Ammon's horn (tissue), 1 donor: ENCODE measurements around the gene SNCA.
A peak's percentile ranks its signal among the peaks of the same experiment; 100 is the strongest.

ENCODE experiments used
- DNase-seq: peaks from one replicate; pipeline ENCODE4 v3.0.0-alpha.2; 2016; ENCODE audit warnings: low spot score

Gene SNCA

DNA sequence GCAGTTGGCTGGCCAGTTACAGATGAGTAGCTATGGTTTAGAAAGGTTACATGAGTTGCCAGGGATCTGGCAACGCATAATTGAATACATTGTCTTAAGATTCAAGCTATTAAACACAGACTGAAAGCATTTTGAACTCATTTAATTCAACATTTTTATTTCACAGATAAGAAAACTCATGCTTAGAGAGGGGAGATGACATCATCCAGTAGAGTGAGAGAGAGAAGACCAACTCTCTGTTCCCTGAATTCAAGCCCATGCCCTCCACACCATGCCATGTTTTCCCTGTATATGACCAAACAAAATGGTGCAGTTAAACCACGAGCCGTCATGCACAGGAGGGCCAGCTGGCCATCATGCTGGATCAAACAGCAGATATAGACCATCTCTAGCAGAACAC lies 22.6 kb downstream of the SNCA start:
- no peak for DNase-seq

- no peak for DNase-seq
Measured at GRCh38 chr4:89813197-89813596, 23.8 kb downstream of the SNCA start.

GRCh38 chr4:89807441-89808140 lies 29.4 kb downstream of the SNCA start:
- DNase-seq: no peak

DNA sequence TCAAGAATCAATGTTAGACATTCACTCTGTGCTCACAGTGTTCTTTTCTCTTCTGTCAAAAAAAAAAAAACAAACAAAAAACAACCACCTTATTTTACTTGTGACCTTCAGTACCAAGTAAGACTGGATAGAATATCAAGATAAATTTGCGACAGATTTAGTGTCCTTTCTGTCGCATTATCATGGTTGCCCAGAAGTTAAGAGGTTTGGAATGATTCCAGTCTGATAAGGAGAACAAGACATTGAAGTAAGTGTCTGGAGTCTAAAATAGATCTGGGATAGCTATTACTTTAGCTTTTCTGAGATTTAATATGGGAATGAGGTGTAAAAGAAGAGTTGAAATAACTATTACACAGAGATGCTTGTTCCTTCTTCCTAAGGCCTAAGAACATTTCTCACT lies 31.7 kb downstream of the SNCA start:
- no peak for DNase-seq

DNA sequence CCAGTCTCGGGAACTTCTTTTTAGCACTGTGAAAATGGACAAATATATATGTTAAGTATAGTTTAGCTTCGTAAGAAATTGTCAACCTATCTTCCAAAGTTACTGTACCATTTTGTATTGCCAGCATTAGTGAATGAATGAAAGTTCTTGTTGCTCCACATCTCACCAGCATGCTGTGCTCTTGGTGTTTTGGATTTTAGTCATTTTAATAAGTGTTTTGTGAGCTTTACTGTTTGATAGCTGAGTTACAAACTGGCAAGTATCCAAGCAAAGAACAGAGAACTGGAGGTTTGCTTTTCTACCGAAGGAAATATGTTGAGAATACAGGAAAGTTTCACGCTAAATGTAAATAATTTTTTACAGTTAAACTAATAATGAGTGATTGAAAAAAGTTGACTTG lies 33.0 kb downstream of the SNCA start:
- DNase-seq: no peak

DNA sequence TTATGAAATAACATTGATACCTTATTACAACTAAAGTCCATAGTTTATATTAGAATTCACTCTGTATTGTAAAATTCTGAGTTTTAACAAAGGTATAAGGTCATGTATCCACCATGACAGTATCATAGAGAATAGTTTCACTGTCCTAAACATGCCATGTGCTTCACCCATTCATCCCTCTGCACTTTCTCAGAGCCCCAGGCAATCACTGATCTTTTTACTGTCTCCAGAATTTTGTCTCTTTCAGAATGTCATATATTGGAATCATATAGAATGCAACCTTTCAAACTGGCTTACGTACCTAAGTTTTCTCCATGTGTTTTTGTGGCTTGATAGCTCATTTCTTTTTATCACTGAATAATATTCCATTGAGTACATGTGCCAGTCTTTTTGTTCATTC lies 33.9 kb downstream of the SNCA start:
- DNase-seq: no peak

- no peak for DNase-seq
Measured at GRCh38 chr4:89800527-89801103, 36.3 kb downstream of the SNCA start.

GRCh38 chr4:89800012-89800516 lies 36.9 kb downstream of the SNCA start:
- no peak for DNase-seq

DNA sequence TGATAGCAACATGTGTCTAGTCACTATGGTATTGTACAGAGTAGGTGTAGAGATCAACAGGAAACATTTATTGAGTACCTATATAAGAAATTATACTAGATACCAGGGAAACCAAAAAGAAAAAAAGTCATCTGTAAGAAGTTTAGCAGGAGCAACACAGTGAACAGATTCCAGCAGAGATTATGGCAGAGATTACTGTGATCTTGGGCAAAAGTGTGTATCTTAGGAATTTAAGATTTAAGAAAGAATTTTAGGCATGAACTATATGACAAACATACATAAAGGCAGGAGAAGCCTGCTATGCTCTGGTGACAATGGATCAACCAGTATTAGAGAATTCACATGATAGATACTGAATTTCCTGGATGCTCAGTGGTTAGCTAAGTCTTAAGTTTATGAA lies 37.9 kb downstream of the SNCA start:
- DNase-seq: no peak

DNA sequence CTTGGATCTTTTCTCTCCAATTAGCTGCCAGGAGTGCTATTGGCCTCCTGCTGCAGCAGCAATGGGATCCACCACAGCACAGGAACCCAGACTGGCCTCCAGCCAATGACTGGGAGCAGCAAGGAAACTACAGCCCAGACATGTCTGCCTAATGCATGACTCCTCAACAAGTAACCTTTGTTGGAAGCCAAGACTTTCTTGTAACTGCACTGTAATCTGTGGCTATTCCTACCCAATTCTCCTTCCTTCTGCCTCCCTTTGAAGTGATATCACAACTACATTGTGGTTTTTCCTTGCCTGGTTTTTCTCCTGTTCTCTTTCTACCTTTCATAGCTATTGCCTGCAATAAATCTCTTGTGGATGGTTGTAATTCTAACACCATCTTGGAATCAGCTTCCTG lies 39.8 kb downstream of the SNCA start:
- no peak for DNase-seq

DNA sequence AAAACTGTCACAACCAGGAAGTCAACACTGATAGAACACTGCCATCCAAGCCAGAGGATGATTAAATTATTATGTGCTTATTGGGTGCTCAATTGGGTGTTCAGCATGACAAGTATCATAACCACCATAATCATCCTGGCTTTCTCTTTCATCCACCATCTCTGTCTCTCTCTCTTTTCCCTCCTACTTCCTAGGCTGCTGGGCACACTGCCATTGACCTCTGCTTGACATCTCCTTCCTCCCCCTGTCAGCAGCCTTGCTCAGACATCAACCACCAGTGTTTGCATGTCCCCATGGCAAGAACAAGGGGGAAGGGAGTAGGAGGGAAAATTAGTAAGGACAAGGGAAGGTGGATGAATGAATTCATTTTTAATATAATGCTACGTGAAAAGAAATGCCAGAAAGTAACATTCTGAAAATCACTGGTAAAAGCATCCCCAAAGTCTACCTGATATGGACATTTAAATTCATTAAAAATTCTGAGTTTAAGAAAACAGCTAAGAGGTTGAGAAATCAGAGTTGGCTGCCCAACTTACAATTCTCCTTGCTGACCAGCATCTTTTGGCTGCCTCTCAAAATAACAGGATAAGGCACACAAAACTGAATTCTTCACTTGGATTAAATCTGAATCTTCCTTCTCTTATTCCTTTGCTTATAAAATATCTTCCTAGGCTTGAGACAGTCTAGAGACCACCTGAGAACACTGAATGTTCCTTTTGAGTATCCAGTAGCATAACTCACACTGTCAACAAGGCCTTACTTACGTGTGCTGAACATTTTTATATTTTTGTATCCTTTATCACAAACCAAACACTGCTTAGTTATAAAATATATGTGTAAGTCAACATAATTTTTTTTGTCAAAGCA lies 48.5 kb downstream of the SNCA start:
- no peak for DNase-seq

- no peak for DNase-seq
Measured at GRCh38 chr4:89784686-89785231, 52.2 kb downstream of the SNCA start.

GRCh38 chr4:89781321-89781720 lies 55.6 kb downstream of the SNCA start:
- DNase-seq: no peak

GRCh38 chr4:89773805-89774204 lies 63.2 kb downstream of the SNCA start:
- no peak for DNase-seq

GRCh38 chr4:89769856-89770255 lies 67.1 kb downstream of the SNCA start:
- DNase-seq: no peak

DNA sequence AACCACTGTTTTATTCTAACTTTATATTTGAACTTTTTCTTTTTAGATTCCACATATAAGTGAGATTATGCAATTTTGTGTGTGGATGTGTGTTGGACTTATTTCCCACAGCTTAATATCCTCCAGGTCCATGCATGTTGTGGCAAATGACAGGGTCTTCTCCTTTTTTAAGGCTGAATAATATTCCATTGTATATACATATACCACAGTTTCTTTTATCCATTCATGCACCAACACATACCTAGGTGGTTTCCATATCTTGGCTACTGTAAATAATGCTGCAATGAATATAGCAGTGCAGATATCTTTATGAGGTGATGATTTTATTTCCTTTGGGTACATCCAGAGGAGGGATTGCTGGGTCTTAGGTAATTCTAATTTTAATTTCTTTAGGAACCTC lies 69.0 kb downstream of the SNCA start:
- no peak for DNase-seq

DNA sequence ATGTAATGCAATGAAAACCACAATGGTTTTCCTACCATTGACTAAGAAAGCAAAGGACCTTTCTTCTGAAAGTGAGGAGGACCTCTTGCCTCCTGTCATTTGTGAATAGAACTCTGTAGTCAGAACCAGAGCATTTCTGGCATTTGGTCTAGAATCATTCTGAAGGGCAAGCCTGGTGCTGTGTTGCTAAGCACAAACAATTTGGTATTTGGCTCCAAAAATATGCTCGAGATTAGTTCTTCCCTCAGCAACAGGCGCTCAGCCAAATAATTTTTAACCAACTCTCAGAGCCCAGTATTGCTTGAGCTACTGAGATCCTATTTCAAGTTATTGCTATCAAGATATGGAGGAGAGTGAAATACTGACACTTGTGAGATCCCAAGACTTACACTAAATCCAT lies 71.0 kb downstream of the SNCA start:
- peak; percentile 72 for DNase-seq

GRCh38 chr4:89765528-89765927 lies 71.4 kb downstream of the SNCA start:
- DNase-seq: no peak

DNA sequence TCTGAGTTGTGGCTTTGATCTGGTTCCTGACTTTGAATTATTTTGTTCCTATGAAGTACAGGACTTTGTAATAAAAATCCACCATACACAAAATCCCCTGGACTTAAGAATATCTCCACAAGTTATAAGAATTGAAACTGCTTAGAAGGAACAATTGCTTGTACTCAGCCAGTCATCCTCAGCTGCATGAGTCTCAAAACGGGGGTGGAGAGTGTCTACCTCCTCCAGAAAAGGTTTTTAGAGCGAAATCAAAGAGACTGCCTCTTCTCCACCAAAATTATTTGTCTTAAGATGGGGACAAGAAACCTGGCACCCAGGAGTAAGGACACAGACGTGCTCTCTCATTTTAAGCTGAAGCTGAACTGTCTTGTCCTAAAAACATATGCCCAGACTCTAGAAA lies 74.7 kb downstream of the SNCA start:
- DNase-seq: no peak

GRCh38 chr4:89759426-89759825 lies 77.5 kb downstream of the SNCA start:
- no peak for DNase-seq

DNA sequence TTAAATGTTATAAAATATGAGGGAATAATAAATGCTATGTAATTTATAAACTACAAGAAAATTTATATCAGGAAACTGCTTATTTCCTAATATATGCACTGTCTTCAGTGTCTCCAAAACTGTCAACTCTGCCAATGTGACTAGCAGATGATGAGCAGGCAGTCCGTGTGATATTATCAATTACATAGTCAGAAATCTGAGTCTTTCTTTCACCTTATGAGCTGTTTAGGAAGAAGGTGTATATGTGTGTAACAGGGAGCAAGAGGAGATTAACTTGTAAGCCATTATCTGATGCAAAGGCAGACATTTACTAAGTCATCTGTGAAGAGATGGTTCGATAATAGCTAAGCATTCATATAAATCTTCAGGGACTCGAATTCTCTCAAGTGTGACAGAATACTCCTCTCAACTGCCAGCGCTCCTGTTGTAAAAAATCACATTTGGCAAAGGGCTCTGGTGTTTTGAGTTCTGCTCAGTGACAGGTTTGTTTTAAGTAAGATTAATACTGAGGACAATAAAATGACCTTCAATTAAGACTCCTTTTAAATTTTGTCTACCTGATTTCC lies 79.7 kb downstream of the SNCA start:
- no peak for DNase-seq

DNA sequence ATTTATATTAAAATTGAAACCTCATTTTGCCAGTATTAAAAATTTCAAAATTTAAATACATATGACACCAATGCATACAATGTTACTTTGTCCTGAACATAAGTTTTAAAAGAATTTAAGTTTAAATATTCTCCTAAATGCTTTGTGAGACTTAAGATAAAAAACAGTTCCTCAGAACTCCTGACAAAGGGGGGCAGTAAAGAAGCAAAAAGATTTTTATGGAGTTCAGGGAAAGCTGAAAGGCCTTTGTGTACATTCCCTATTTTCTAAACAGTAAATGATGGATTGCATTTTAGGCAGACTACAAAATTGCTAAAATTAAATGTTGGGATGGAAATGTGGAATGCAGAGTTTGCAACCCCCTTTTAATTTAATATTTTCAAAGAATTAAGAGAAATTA lies 81.7 kb downstream of the SNCA start:
- DNase-seq: no peak
